HepG2 (cell line): Measurements from ENCODE around the gene IL31. TPM values are rescaled to one million over a fixed set of nuclear protein-coding genes. Genes with fewer than 3 reads are reported as not detected.

Experiments
- ATAC-seq: fragments of 200-7000 bp; cut with Tn5 transposase; 3 replicates; pipeline ENCODE4 v1.9.1; 2020; ENCODE audit warnings: mild to moderate bottlenecking, moderate library complexity
- BruUV-seq: library from RNA; stranded (reverse); fragments of 400-500 nt; replicated peaks from 2 replicates; lab custom pipeline; 2021; lab: Mats Ljungman, UMichigan
- CTCF ChIA-PET: fragments of 300-600 bp; formaldehyde crosslinking; extraction: SDS; loops from one replicate; lab custom pipeline; 2021; ENCODE audit warnings: low total read pairs, inconsistent platforms, low intra/inter-chr PET ratio; lab: Yijun Ruan, JAX
- POLR2A ChIA-PET: fragments of 350-600 bp; sonication (Branson Sonifier 250); formaldehyde crosslinking; loops from one replicate; lab custom pipeline; 2020; ENCODE audit warnings: antibody characterized with exemption, inconsistent platforms; lab: Yijun Ruan, JAX
- DNase-seq: peaks from one replicate; pipeline ENCODE4 v3.0.0-alpha.2; 2015; ENCODE audit warnings: low spot score
- FAIRE-seq: peaks from 3 replicates; lab custom pipeline; 2011; peaks lifted over from hg19 to GRCh38; lab: Jason Lieb, UNC
- H2AFZ ChIP-seq: one replicate; pipeline ENCODE4 v1.6.1; 2011; ENCODE audit warnings: low read length, inconsistent platforms
- H3K27ac ChIP-seq: fragments of 300-600 bp; 3 replicates; pipeline ENCODE4 v1.8.0; 2011; ENCODE audit warnings: mixed run types, mild to moderate bottlenecking, mixed read lengths, low read length, inconsistent platforms; ENCODE audit not compliant: insufficient read depth; ENCODE audit errors: extremely low read length
- H3K27me3 ChIP-seq, 2 experiments: fragments of 200-600 bp in 1 of 2; 2 replicates in 1 of 2; 3 replicates in 1 of 2; pipeline versions ENCODE4 v1.6.0 to v1.8.0; 2011; ENCODE audit warnings: low read length in 2 of 2, mild to moderate bottlenecking in 2 of 2, moderate library complexity in 2 of 2, inconsistent platforms in 1 of 2; ENCODE audit not compliant: insufficient read depth in 2 of 2, control insufficient read depth in 1 of 2
- H3K36me3 ChIP-seq, 2 experiments: fragments of 200-600 bp in 1 of 2; replicated peaks in 1 of 2; 2 replicates in 1 of 2; 3 replicates in 1 of 2; pipeline versions ENCODE4 v1.5.1 to v1.8.0; 2011; ENCODE audit warnings: low read length in 2 of 2, inconsistent platforms in 1 of 2; ENCODE audit not compliant: insufficient read depth in 2 of 2, control insufficient read depth in 1 of 2
- H3K4me1 ChIP-seq: 2 replicates; pipeline ENCODE4 v1.5.1; 2012; ENCODE audit warnings: low read length, inconsistent platforms; ENCODE audit not compliant: insufficient read depth
- H3K4me2 ChIP-seq: 2 replicates; pipeline ENCODE4 v1.6.0; 2011; ENCODE audit warnings: low read depth, low read length, inconsistent platforms
- H3K4me3 ChIP-seq, 3 experiments: fragments of 200-600 bp in 1 of 3; sonication (generic), shearing (Covaris generic) in 1 of 3; replicated peaks in 1 of 3; 2 replicates each; pipeline ENCODE4 v1.5.1; 2011 to 2016; ENCODE audit warnings: low read length in 3 of 3, inconsistent platforms in 2 of 3, low read depth in 2 of 3, mild to moderate bottlenecking in 2 of 3, control low read depth in 1 of 3, mixed read lengths in 1 of 3; ENCODE audit not compliant: insufficient read depth in 1 of 3
- H3K79me2 ChIP-seq: one replicate; pipeline ENCODE4 v1.6.1; 2011; ENCODE audit warnings: low read length, inconsistent platforms; ENCODE audit not compliant: insufficient read depth
- H3K9ac ChIP-seq: 2 replicates; pipeline ENCODE4 v1.6.0; 2011; ENCODE audit warnings: mild to moderate bottlenecking, low read depth, low read length, inconsistent platforms; ENCODE audit not compliant: insufficient read depth
- H3K9me3 ChIP-seq: 2 replicates; pipeline ENCODE4 v1.5.1; 2012; ENCODE audit warnings: mild to moderate bottlenecking, low read length
- H4K20me1 ChIP-seq: 2 replicates; pipeline ENCODE4 v1.6.0; 2011; ENCODE audit warnings: inconsistent platforms, mild to moderate bottlenecking, low read length, moderate library complexity; ENCODE audit not compliant: insufficient read depth
- ARID4A ChIP-seq: sonication (generic); formaldehyde crosslinking; IDR thresholded peaks from 2 replicates; pipeline ENCODE4 v1.5.0; 2020; ENCODE audit warnings: mild to moderate bottlenecking, missing genetic modification reagents, borderline replicate concordance
- ZBTB21 ChIP-seq: sonication (generic); formaldehyde crosslinking; IDR thresholded peaks from 2 replicates; pipeline ENCODE4 v1.4.0; 2020; ENCODE audit warnings: missing genetic modification reagents
- ZNF138 ChIP-seq: sonication (generic); formaldehyde crosslinking; IDR thresholded peaks from 2 replicates; pipeline ENCODE4 v1.5.0; 2020; ENCODE audit warnings: mild to moderate bottlenecking, low read depth, missing genetic modification reagents
- ZNF704 ChIP-seq: sonication (generic); formaldehyde crosslinking; IDR thresholded peaks from 2 replicates; pipeline ENCODE4 v1.8.1; 2023; ENCODE audit warnings: mild to moderate bottlenecking, inconsistent platforms, moderate library complexity, missing genetic modification reagents, borderline replicate concordance
- WGBS: methylation state at CpG from one replicate; pipeline ENCODE4 v1.1.6; 2017; ENCODE audit warnings: low lambda C conversion rate; 5-methylcytosine and 5-hydroxymethylcytosine counted together
- in situ Hi-C: cut with HindIII; loops from 2 replicates; pipeline ENCODE4 v1.10.0; 2017; ENCODE audit warnings: low pct_unique_long_range_greater_than_20kb; ENCODE audit not compliant: extremely low pct_ligation_motif_present
- intact Hi-C: fragments of 100-400 bp; cut with micrococcal nuclease; formaldehyde crosslinking; loops from one replicate; pipeline ENCODE4 v1.10.0; 2022; ENCODE audit not compliant: unreplicated experiment
- polyA plus RNA-seq, 8 experiments: library from polyadenylated mRNA; depleted of rRNA in 3 of 8; stranded (reverse) in 7 of 8; unstranded in 1 of 8; fragments of >200 nt; fragmentation: Illumina TruSeq in 4 of 8; extraction: Trizol in 4 of 8; gene quantifications; 2 replicates each; pipeline versions ENCODE4 v1.2.1 to v1.2.3, GENCODE V29; 2011 to 2016; ENCODE audit warnings: low read depth in 4 of 8, missing spikeins in 1 of 8, mixed read lengths in 1 of 8; ENCODE audit not compliant: insufficient read depth in 1 of 8
- total RNA-seq, 5 experiments: library from RNA; depleted of rRNA; stranded (reverse); fragments of >200 nt; fragmentation: Illumina TruSeq; extraction: Trizol; gene quantifications; 2 replicates each; pipeline ENCODE4 v1.2.3, GENCODE V29; 2016; ENCODE audit warnings: low read depth in 1 of 5
- TF ChIP-seq, protein P1 (sequence below): IDR thresholded peaks from 2 replicates; pipeline ENCODE4 v1.6.1; 2016; ENCODE audit warnings: missing compliant biosample characterization, missing genetic modification reagents, borderline replicate concordance
- TF ChIP-seq, protein P2 (sequence below): sonication (generic); formaldehyde crosslinking; conservative IDR thresholded peaks from 2 replicates; pipeline ENCODE4 v1.8.0; 2022; ENCODE audit warnings: missing genetic modification reagents

The IL31 gene
- total and polyA plus RNA-seq, 2 of the 13 experiments (the other 11 are each of a cell fraction or from before 2014, with no cell fraction given): not detected

- in situ Hi-C loops: loop anchor here (10.0 kb wide), 1 partner anchor 135 kb away; no protein-coding TSS in a partner anchor
- Histone ChIP-seq H3K27ac (no peak overlapping the region), H3K4me2 (no peak overlapping the region), H3K4me1 (peaks cover 17% of the 10 kb centered on the region), H3K27me3 (peaks cover 8 to 31% of the 10 kb centered on the region in 2 experiments), H3K9me3 (no peaks in the 10 kb centered on the region), H3K79me2 (no peaks in the 10 kb centered on the region), H3K36me3 (no peaks in the 10 kb centered on the region), H4K20me1 (no peaks in the 10 kb centered on the region), H2AFZ (no peak overlapping the region), H3K4me3 (no peak overlapping the region), H3K9ac (no peak overlapping the region)
- FAIRE-seq (no peak), DNase-seq (no peak), ATAC-seq (peak; percentile 20; the same call in 1 of the 3 replicates)
- no TSS peak for BruUV-seq
- 44% methylated on average over 23 of the region's 34 CpGs for WGBS
- ChIA-PET CTCF (interaction anchor here (0.7 to 2.2 kb wide), 4 partner anchors 53 to 135 kb away, joined by 3 to 21 read pairs (median 8); no protein-coding TSS in a partner anchor), POLR2A (no interaction called here)
- intact Hi-C loops: loop anchor here (2.0 kb wide), 1 partner anchor 135 kb away; no protein-coding TSS in a partner anchor
- TF ChIP-seq, protein P1, sequence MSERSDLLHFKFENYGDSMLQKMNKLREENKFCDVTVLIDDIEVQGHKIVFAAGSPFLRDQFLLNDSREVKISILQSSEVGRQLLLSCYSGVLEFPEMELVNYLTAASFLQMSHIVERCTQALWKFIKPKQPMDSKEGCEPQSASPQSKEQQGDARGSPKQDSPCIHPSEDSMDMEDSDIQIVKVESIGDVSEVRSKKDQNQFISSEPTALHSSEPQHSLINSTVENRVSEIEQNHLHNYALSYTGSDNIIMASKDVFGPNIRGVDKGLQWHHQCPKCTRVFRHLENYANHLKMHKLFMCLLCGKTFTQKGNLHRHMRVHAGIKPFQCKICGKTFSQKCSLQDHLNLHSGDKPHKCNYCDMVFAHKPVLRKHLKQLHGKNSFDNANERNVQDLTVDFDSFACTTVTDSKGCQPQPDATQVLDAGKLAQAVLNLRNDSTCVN (CRISPR knock-in tag): no peak
- TF ChIP-seq ZNF704 (CRISPR knock-in tag): no peak
- TF ChIP-seq, protein P2, sequence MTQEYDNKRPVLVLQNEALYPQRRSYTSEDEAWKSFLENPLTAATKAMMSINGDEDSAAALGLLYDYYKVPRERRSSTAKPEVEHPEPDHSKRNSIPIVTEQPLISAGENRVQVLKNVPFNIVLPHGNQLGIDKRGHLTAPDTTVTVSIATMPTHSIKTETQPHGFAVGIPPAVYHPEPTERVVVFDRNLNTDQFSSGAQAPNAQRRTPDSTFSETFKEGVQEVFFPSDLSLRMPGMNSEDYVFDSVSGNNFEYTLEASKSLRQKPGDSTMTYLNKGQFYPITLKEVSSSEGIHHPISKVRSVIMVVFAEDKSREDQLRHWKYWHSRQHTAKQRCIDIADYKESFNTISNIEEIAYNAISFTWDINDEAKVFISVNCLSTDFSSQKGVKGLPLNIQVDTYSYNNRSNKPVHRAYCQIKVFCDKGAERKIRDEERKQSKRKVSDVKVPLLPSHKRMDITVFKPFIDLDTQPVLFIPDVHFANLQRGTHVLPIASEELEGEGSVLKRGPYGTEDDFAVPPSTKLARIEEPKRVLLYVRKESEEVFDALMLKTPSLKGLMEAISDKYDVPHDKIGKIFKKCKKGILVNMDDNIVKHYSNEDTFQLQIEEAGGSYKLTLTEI: no peak
- TF ChIP-seq ARID4A (CRISPR knock-in tag): 0 out of 2 replicates have a peak, but pooled peaks have one; percentile 8
- TF ChIP-seq ZBTB21 (CRISPR knock-in tag): no peak
- TF ChIP-seq ZNF138 (CRISPR knock-in tag): no peak
Observed at GRCh38 chr12:122189626-122190475, 15.8 kb upstream of the IL31 start.
